Activated T-cell treated with anti-CD3 and anti-CD28 coated beads, Interleukin-2, amount 50 U/mL, for 24 hours (primary cell): ENCODE results near the gene GNG4.
A peak's percentile ranks its signal among the peaks of the same experiment; 100 is the strongest.
"Not testable (repeated sequence)": the region's sequence is repeated elsewhere in the genome, so short reads cannot be mapped to it uniquely, and the experiment has no call there.

Experiments
- DNase-seq: peaks from one replicate; pipeline ENCODE4 v3.0.0-alpha.2; 2020
- H3K27ac Mint-ChIP-seq: 2 replicates; pipeline ENCODE4 v1.8.0; 2020; ENCODE audit warnings: mild to moderate bottlenecking, mixed read lengths
- H3K27me3 Mint-ChIP-seq: 2 replicates; pipeline ENCODE4 v1.8.0; 2020; ENCODE audit warnings: mixed read lengths
- H3K36me3 Mint-ChIP-seq: 2 replicates; pipeline ENCODE4 v1.8.0; 2020; ENCODE audit warnings: low read depth, mixed read lengths
- H3K4me1 Mint-ChIP-seq: 2 replicates; pipeline ENCODE4 v1.8.0; 2020; ENCODE audit warnings: low read depth, mixed read lengths
- H3K4me3 Mint-ChIP-seq: 2 replicates; pipeline ENCODE4 v1.8.0; 2020; ENCODE audit warnings: mild to moderate bottlenecking, moderate library complexity, mixed read lengths
- H3K9me3 Mint-ChIP-seq: 2 replicates; pipeline ENCODE4 v1.8.0; 2020; ENCODE audit warnings: mixed read lengths

GNG4 gene

GRCh38 chr1:235659186-235659771, 9.7 kb upstream of the GNG4 start:
- Mint-ChIP-seq H3K4me3 (no peak overlapping the region), H3K9me3 (peaks cover under 1% of the 10 kb centered on the region), H3K27me3 (peaks cover 11% of the 10 kb centered on the region), H3K36me3 (peaks cover 35% of the 10 kb centered on the region), H3K27ac (no peak overlapping the region), H3K4me1 (no peaks in the 10 kb centered on the region)
- no peak for DNase-seq

GRCh38 chr1:235657747-235658526, 8.4 kb upstream of the GNG4 start:
- Mint-ChIP-seq H3K4me3 (no peak overlapping the region), H3K4me1 (no peaks in the 10 kb centered on the region), H3K9me3 (peaks cover 2% of the 10 kb centered on the region), H3K27ac (no peak overlapping the region), H3K36me3 (peaks cover 25% of the 10 kb centered on the region), H3K27me3 (peaks cover 22% of the 10 kb centered on the region)
- DNase-seq, result no peak

- Mint-ChIP-seq H3K9me3 (peaks cover 2% of the 10 kb centered on the region), H3K4me3 (no peak overlapping the region), H3K27me3 (peaks cover 29% of the 10 kb centered on the region), H3K27ac (no peak overlapping the region), H3K36me3 (peaks cover 18% of the 10 kb centered on the region), H3K4me1 (no peaks in the 10 kb centered on the region)
- DNase-seq, result no peak
Measured at GRCh38 chr1:235657269-235657668, 7.7 kb upstream of the GNG4 start.

GRCh38 chr1:235652364-235652763, 2.8 kb upstream of the GNG4 start:
- DNase-seq, result no peak
- Mint-ChIP-seq H3K4me3 (no peak overlapping the region), H3K27me3 (peaks cover 64% of the 10 kb centered on the region), H3K4me1 (peaks cover 11% of the 10 kb centered on the region), H3K9me3 (peaks cover 2% of the 10 kb centered on the region), H3K36me3 (no peaks in the 10 kb centered on the region), H3K27ac (no peak overlapping the region)

- H3K27me3 Mint-ChIP-seq, result peaks cover 72% of the 10 kb centered on the region
Measured at GRCh38 chr1:235651170-235651806, 1.7 kb upstream of the GNG4 start.

GRCh38 chr1:235650341-235651169, 971 bp upstream of the GNG4 start:
- peaks cover 77% of the 10 kb centered on the region for H3K27me3 Mint-ChIP-seq
- peak overlapping the region; percentile 57 for H3K4me3 Mint-ChIP-seq
- peaks cover 11% of the 10 kb centered on the region for H3K4me1 Mint-ChIP-seq
- no peaks in the 10 kb centered on the region for H3K36me3 Mint-ChIP-seq
- peaks cover 2% of the 10 kb centered on the region for H3K9me3 Mint-ChIP-seq
- DNase-seq, result peak; percentile 49
- H3K27ac Mint-ChIP-seq, result peak overlapping the region; percentile 56

More at GRCh38 chr1:235651170-235651806, 1.7 kb upstream of the GNG4 start:
- Mint-ChIP-seq H3K4me1 (peaks cover 11% of the 10 kb centered on the region), H3K36me3 (no peaks in the 10 kb centered on the region), H3K27ac (no peak overlapping the region), H3K9me3 (peaks cover 2% of the 10 kb centered on the region), H3K4me3 (peak overlapping the region; percentile 57)
- DNase-seq, result no peak

- Mint-ChIP-seq H3K4me3 (peak overlapping the region; percentile 74), H3K9me3 (no peaks in the 10 kb centered on the region), H3K4me1 (peaks cover 16% of the 10 kb centered on the region), H3K27ac (peak overlapping the region; percentile 64), H3K36me3 (no peaks in the 10 kb centered on the region), H3K27me3 (peaks cover 79% of the 10 kb centered on the region)
- DNase-seq, result peak; percentile 68
Measured at GRCh38 chr1:235648954-235649367, 623 bp downstream of the GNG4 start.

GRCh38 chr1:235648407-235648907, 1.1 kb downstream of the GNG4 start:
- H3K27ac Mint-ChIP-seq, result no peak overlapping the region
- peaks cover 80% of the 10 kb centered on the region for H3K27me3 Mint-ChIP-seq
- no peaks in the 10 kb centered on the region for H3K36me3 Mint-ChIP-seq
- H3K4me1 Mint-ChIP-seq, result peaks cover 17% of the 10 kb centered on the region
- no peaks in the 10 kb centered on the region for H3K9me3 Mint-ChIP-seq
- no peak for DNase-seq
- H3K4me3 Mint-ChIP-seq, result peak overlapping the region; percentile 74

GRCh38 chr1:235647537-235647936, 2.0 kb downstream of the GNG4 start:
- H3K4me3 Mint-ChIP-seq, result not testable (repeated sequence)

GRCh38 chr1:235646463-235646862, 3.1 kb downstream of the GNG4 start:
- Mint-ChIP-seq H3K4me3 (no peak overlapping the region), H3K36me3 (no peaks in the 10 kb centered on the region), H3K4me1 (peaks cover 37% of the 10 kb centered on the region), H3K27ac (no peak overlapping the region), H3K9me3 (no peaks in the 10 kb centered on the region), H3K27me3 (peaks cover 66% of the 10 kb centered on the region)
- DNase-seq, result no peak

More at GRCh38 chr1:235647537-235647936, 2.0 kb downstream of the GNG4 start:
- DNase-seq, H3K36me3 Mint-ChIP-seq, H3K9me3 Mint-ChIP-seq, H3K27ac Mint-ChIP-seq: not testable (repeated sequence)
- Mint-ChIP-seq H3K4me1 (peaks cover 26% of the 10 kb centered on the region), H3K27me3 (peaks cover 77% of the 10 kb centered on the region)

- Mint-ChIP-seq H3K4me3 (no peak overlapping the region), H3K9me3 (no peaks in the 10 kb centered on the region), H3K36me3 (no peaks in the 10 kb centered on the region), H3K27ac (no peak overlapping the region), H3K4me1 (peaks cover 39% of the 10 kb centered on the region), H3K27me3 (peaks cover 56% of the 10 kb centered on the region)
- no peak for DNase-seq
Measured at GRCh38 chr1:235644693-235645305, 4.8 kb downstream of the GNG4 start.

GRCh38 chr1:235643837-235644692, 5.5 kb downstream of the GNG4 start:
- Mint-ChIP-seq H3K36me3 (no peaks in the 10 kb centered on the region), H3K4me3 (no peak overlapping the region), H3K4me1 (peaks cover 38% of the 10 kb centered on the region), H3K27me3 (peaks cover 56% of the 10 kb centered on the region), H3K9me3 (no peaks in the 10 kb centered on the region), H3K27ac (no peak overlapping the region)
- DNase-seq, result no peak

GRCh38 chr1:235642943-235643371, 6.6 kb downstream of the GNG4 start:
- Mint-ChIP-seq H3K4me3 (no peak overlapping the region), H3K9me3 (no peaks in the 10 kb centered on the region), H3K27me3 (peaks cover 45% of the 10 kb centered on the region), H3K4me1 (peaks cover 32% of the 10 kb centered on the region), H3K27ac (peak overlapping the region; percentile 45), H3K36me3 (no peaks in the 10 kb centered on the region)
- no peak for DNase-seq
